Activated B cell treated with CpG ODN at 0.5 μM for 24 hours (primary cell): ENCODE measurements around the gene TNNI3K. TPM values are rescaled to one million over a fixed set of nuclear protein-coding genes. Genes with fewer than 3 reads are reported as not detected.

Experiments
- ATAC-seq: fragments of 200-7000 bp; cut with Tn5 transposase; one replicate; pipeline ENCODE4 v1.10.0; 2021; ENCODE audit warnings: low read depth, mild to moderate bottlenecking, moderate library complexity
- CTCF ChIA-PET: fragments of 350-600 bp; sonication (Branson Sonifier 250); formaldehyde crosslinking; loops from one replicate; lab custom pipeline; 2021; ENCODE audit warnings: antibody characterized with exemption; lab: Charles Lee
- POLR2A ChIA-PET: fragments of 350-600 bp; sonication (Branson Sonifier 250); formaldehyde crosslinking; loops from one replicate; lab custom pipeline; 2021; ENCODE audit warnings: antibody characterized with exemption; lab: Charles Lee
- DNase-seq: peaks from one replicate; pipeline ENCODE4 v3.0.0; 2022
- H3K27ac Mint-ChIP-seq: one replicate; pipeline ENCODE4 v1.8.0; 2020; ENCODE audit warnings: mixed read lengths
- H3K27me3 Mint-ChIP-seq: one replicate; pipeline ENCODE4 v1.8.0; 2021; ENCODE audit warnings: mixed read lengths
- H3K36me3 Mint-ChIP-seq: one replicate; pipeline ENCODE4 v1.8.0; 2021; ENCODE audit warnings: low read depth, mixed read lengths
- H3K4me1 Mint-ChIP-seq: one replicate; pipeline ENCODE4 v1.8.0; 2021; ENCODE audit warnings: mixed read lengths
- H3K4me3 Mint-ChIP-seq: one replicate; pipeline ENCODE4 v1.8.0; 2020; ENCODE audit warnings: mild to moderate bottlenecking, mixed read lengths
- H3K9me3 Mint-ChIP-seq: one replicate; pipeline ENCODE4 v1.8.0; 2020; ENCODE audit warnings: mixed read lengths
- intact Hi-C: fragments of 100-400 bp; cut with micrococcal nuclease; formaldehyde crosslinking; loops from one replicate; pipeline ENCODE4 v1.15.1; 2024
- total RNA-seq: library from RNA; stranded (reverse); gene quantifications from 2 replicates; pipeline ENCODE4 v1.2.3, GENCODE V29; 2022
- TF ChIP-seq, protein P1 (sequence below): fragments of 200-600 bp; IDR thresholded peaks from one replicate; pipeline ENCODE4 v1.8.0; 2022; ENCODE audit warnings: antibody characterized with exemption, mild to moderate bottlenecking

TNNI3K gene
- total RNA-seq = not detected in 2 replicates

DNA sequence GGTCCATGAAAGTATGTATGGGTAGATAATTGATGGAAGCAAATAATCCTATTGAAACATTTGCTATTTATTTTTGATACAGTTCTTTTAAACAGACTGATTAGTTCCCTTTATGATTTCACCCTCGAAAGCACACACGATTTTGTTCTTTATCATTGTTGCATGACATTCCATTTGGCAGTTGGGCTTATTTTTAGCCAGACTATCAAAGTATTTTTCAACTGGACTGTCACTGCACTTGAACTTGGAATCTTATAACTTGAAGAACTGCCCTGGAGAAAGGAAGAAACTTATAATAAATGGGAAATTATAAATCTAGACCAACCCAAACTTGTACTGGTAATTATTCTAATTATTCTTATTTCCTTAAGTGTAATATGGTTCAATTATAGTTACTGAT is at the start of gene TNNI3K:
Gene TNNI3K, plus strand, starts transcription at position 235 of the 400 bp plus-strand sequence. Its CDS starts 65 bp downstream, at position 300.
- Mint-ChIP-seq H3K9me3 (peaks cover 5% of the 10 kb centered on the region), H3K4me3 (no peak within 1 kb of the TSS), H3K27me3 (no peaks in the 10 kb centered on the region), H3K4me1 (no peaks in the 10 kb centered on the region), H3K27ac (no peak within 1 kb of the TSS), H3K36me3 (no peaks in the 10 kb centered on the region)
- CTCF ChIA-PET = no interaction called here
- POLR2A ChIA-PET = no interaction called here
- TF ChIP-seq, protein P1, sequence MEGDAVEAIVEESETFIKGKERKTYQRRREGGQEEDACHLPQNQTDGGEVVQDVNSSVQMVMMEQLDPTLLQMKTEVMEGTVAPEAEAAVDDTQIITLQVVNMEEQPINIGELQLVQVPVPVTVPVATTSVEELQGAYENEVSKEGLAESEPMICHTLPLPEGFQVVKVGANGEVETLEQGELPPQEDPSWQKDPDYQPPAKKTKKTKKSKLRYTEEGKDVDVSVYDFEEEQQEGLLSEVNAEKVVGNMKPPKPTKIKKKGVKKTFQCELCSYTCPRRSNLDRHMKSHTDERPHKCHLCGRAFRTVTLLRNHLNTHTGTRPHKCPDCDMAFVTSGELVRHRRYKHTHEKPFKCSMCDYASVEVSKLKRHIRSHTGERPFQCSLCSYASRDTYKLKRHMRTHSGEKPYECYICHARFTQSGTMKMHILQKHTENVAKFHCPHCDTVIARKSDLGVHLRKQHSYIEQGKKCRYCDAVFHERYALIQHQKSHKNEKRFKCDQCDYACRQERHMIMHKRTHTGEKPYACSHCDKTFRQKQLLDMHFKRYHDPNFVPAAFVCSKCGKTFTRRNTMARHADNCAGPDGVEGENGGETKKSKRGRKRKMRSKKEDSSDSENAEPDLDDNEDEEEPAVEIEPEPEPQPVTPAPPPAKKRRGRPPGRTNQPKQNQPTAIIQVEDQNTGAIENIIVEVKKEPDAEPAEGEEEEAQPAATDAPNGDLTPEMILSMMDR = no peak
- ATAC-seq = no peak
- intact Hi-C loops = no loop called here
- no peak for DNase-seq

DNA sequence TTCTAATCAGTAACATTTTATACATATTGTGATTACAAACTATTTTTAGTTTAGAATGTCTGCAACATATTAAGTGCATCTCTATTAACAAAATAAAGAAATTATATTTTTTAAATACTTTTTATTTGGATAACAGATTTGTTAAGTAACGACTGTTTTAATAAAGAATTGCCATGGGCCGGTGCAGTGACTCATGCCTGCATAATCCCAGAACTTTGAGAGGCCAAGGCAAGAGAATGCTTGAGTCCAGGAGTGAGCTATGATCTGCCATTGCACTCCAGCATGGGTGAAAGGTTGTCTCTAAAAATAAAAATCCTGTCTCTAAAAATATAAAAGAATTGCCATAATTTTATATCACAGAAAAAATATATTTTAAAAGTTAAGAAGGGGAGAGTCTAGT is 41.3 kb upstream of the TNNI3K start:
- no peak overlapping the region for H3K27ac Mint-ChIP-seq
- ChIA-PET CTCF (no interaction called here), POLR2A (no interaction called here)
- ATAC-seq = no peak
- no peaks in the 10 kb centered on the region for H3K27me3 Mint-ChIP-seq
- intact Hi-C loops = loop anchor here (10.0 kb wide), 1 partner anchor 1881 kb away; the partner anchor contains the start of gene ST6GALNAC3
- H3K36me3 Mint-ChIP-seq = peaks cover 15% of the 10 kb centered on the region
- DNase-seq = no peak
- no peak overlapping the region for H3K4me3 Mint-ChIP-seq
- TF ChIP-seq, protein P1 = no peak
- H3K9me3 Mint-ChIP-seq = peaks cover 9% of the 10 kb centered on the region
- H3K4me1 Mint-ChIP-seq = peaks cover 19% of the 10 kb centered on the region

DNA sequence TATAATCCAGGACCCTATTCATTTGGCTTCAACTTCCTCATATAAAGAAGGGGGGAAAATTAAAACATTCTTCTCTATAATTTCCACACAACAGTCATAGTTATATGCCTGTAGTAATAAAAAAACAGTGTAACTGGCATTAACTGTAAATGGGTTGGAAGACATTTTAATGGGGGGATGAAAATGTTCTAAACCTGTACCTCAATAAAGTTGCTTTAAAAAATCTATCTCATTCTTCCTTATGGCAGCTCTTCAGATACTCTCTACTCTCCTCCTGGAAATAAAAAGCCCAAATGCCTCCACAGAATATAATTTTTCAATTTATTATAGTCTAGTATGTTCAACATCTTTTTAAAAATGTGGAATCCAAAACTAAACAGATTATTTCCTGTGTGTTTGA is 39.8 kb upstream of the TNNI3K start:
- TF ChIP-seq, protein P1 = no peak
- CTCF ChIA-PET = no interaction called here
- Mint-ChIP-seq H3K27ac (no peak overlapping the region), H3K4me1 (peaks cover 27% of the 10 kb centered on the region), H3K27me3 (no peaks in the 10 kb centered on the region), H3K4me3 (no peak overlapping the region), H3K36me3 (peaks cover 12% of the 10 kb centered on the region), H3K9me3 (peaks cover 1% of the 10 kb centered on the region)
- POLR2A ChIA-PET = no interaction called here
- intact Hi-C loops = loop anchor here (5.0 to 10.0 kb wide), 3 partner anchors 1527 to 1879 kb away; partner anchors contain the start of genes ACADM, RABGGTB and ST6GALNAC3
- ATAC-seq (no peak), DNase-seq (no peak)

DNA sequence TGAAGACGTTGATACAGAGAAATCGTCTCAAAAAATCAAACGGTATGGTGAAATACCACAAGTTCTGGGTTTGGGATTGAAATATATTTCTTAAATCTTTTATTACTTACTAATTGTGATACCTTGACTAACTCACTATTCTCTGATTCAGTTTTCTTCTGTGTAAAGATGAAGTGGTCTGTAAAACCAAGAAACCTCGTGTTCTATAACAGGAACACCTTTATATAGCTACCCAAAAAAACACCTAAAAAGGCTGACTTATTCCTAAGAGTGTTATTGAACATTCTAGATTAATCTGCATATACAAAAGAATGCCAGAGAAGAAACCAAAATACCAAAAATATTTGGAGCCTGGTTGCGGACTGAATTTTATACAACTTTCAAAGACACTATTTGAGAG is 37.9 kb upstream of the TNNI3K start:
- peaks cover 27% of the 10 kb centered on the region for H3K4me1 Mint-ChIP-seq
- H3K9me3 Mint-ChIP-seq = no peaks in the 10 kb centered on the region
- intact Hi-C loops = loop anchor here (5.0 to 10.0 kb wide), 3 partner anchors 1525 to 1878 kb away; partner anchors contain the start of genes ACADM, RABGGTB and ST6GALNAC3

More for the DNA sequence above, 37.9 kb upstream of the TNNI3K start:
- ATAC-seq (no peak), DNase-seq (no peak)
- CTCF ChIA-PET = no interaction called here
- H3K27me3 Mint-ChIP-seq = no peaks in the 10 kb centered on the region
- peak overlapping the region; percentile 87 for H3K4me3 Mint-ChIP-seq
- peaks cover 24% of the 10 kb centered on the region for H3K36me3 Mint-ChIP-seq
- TF ChIP-seq, protein P1 = no peak
- H3K27ac Mint-ChIP-seq = peak overlapping the region; percentile 92
- POLR2A ChIA-PET = interaction anchor here (2.8 kb wide), 1 partner anchor 536 kb away, joined by 12 read pairs; the partner anchor contains the start of genes CRYZ and TYW3
